ENCODE results near the gene PPIL6. TPM values are rescaled to one million over a fixed set of nuclear protein-coding genes. Genes with fewer than 3 reads are reported as not detected.

PPIL6 gene
- total RNA-seq, 4 donors from 2014 or later = 0.35 to 6.1 (median 2.8) TPM

GRCh38 chr6:109478222-109478805 is 37.9 kb upstream of the PPIL6 start:
- no peak overlapping the region for H3K4me3 ChIP-seq
- peaks cover 15 to 69% (median 21%) of the 10 kb centered on the region in 3 donors for H3K36me3 ChIP-seq
- H3K4me1 ChIP-seq = peaks cover 30 to 64% (median 54%) of the 10 kb centered on the region in 3 donors
- no peak for DNase-seq
- TF ChIP-seq CTCF (IDR thresholded peaks at IDR 0.05) (no peak), POLR2A (IDR thresholded peaks at IDR 0.05) (no peak)
- no peaks in the 10 kb centered on the region for H3K9me3 ChIP-seq
- H3K27ac ChIP-seq = no peak overlapping the region
- 81 to 84% methylated on average over 9 of the region's 9 CpGs for WGBS, 2 donors
- intact Hi-C loops (cut with DNase I) = no loop called here
- no peaks in the 10 kb centered on the region for H3K27me3 ChIP-seq

GRCh38 chr6:109477725-109478124 is 37.3 kb upstream of the PPIL6 start:
- Histone ChIP-seq H3K4me1 (peaks cover 30 to 63% (median 54%) of the 10 kb centered on the region in 3 donors), H3K27me3 (no peaks in the 10 kb centered on the region), H3K4me3 (no peak overlapping the region), H3K27ac (no peak overlapping the region), H3K36me3 (peaks cover 15 to 75% (median 21%) of the 10 kb centered on the region in 3 donors), H3K9me3 (no peaks in the 10 kb centered on the region)
- no peak for DNase-seq
- 80 to 90% methylated on average over 1 to 2 of the region's 2 CpGs for WGBS, 2 donors
- TF ChIP-seq POLR2A (IDR thresholded peaks at IDR 0.05) (no peak), CTCF (IDR thresholded peaks at IDR 0.05) (no peak)
- intact Hi-C loops (cut with DNase I) = no loop called here

GRCh38 chr6:109477184-109477583 is 36.8 kb upstream of the PPIL6 start:
- intact Hi-C loops (cut with DNase I) = no loop called here
- Histone ChIP-seq H3K4me1 (peaks cover 28 to 58% (median 53%) of the 10 kb centered on the region in 3 donors), H3K27me3 (no peaks in the 10 kb centered on the region), H3K9me3 (no peaks in the 10 kb centered on the region), H3K36me3 (peaks cover 15 to 80% (median 26%) of the 10 kb centered on the region in 3 donors), H3K27ac (no peak overlapping the region), H3K4me3 (no peak overlapping the region)
- TF ChIP-seq POLR2A (IDR thresholded peaks at IDR 0.05) (no peak), CTCF (IDR thresholded peaks at IDR 0.05) (no peak)
- WGBS, 2 donors = 100% methylated on average over 2 of the region's 2 CpGs
- no peak for DNase-seq

GRCh38 chr6:109475625-109476024 is 35.2 kb upstream of the PPIL6 start:
- H3K36me3 ChIP-seq = peaks cover 10 to 84% (median 36%) of the 10 kb centered on the region in 3 donors
- no peaks in the 10 kb centered on the region for H3K9me3 ChIP-seq
- peaks cover 21 to 42% (median 37%) of the 10 kb centered on the region in 3 donors for H3K4me1 ChIP-seq
- DNase-seq = no peak
- intact Hi-C loops (cut with DNase I) = no loop called here
- TF ChIP-seq POLR2A (IDR thresholded peaks at IDR 0.05) (no peak), CTCF (IDR thresholded peaks at IDR 0.05) (no peak)
- WGBS, 2 donors = 92 to 96% methylated on average over 2 of the region's 2 CpGs
- H3K4me3 ChIP-seq = no peak overlapping the region
- no peak overlapping the region for H3K27ac ChIP-seq
- H3K27me3 ChIP-seq = no peaks in the 10 kb centered on the region

- Histone ChIP-seq H3K36me3 (peaks cover 10 to 84% (median 33%) of the 10 kb centered on the region in 3 donors), H3K4me3 (no peak overlapping the region), H3K9me3 (no peaks in the 10 kb centered on the region), H3K27me3 (no peaks in the 10 kb centered on the region), H3K27ac (no peak overlapping the region), H3K4me1 (peaks cover 15 to 36% (median 31%) of the 10 kb centered on the region in 3 donors)
- no peak for DNase-seq
- TF ChIP-seq CTCF (IDR thresholded peaks at IDR 0.05) = no peak
- no peak for TF ChIP-seq POLR2A (IDR thresholded peaks at IDR 0.05)
- intact Hi-C loops (cut with DNase I) = no loop called here
- WGBS, 2 donors = 69 to 82% methylated on average over 4 of the region's 4 CpGs
These were observed 34.6 kb upstream of the PPIL6 start for GRCh38 chr6:109474995-109475394.
